Central memory CD8-positive, alpha-beta T cell (primary cell): ENCODE data around the gene FCHO1.
"Not testable (repeated sequence)": the region's sequence is repeated elsewhere in the genome, so short reads cannot be mapped to it uniquely, and the experiment has no call there.

Experiments
- ATAC-seq: fragments of 150-1000 bp; cut with Tn5 transposase; replicated peaks from 2 replicates; pipeline ENCODE4 v1.10.0; 2022; ENCODE audit warnings: mild to moderate bottlenecking, moderate FRiP score, moderate number of reproducible peaks; ENCODE audit not compliant: poor library complexity, severe bottlenecking; ENCODE audit errors: extremely low read depth
- DNase-seq, 2 donors: peaks; one replicate each; pipeline ENCODE4 v3.0.0; 2021; ENCODE audit warnings: low spot score in 2 of 2
- H3K27ac Mint-ChIP-seq: one replicate; pipeline ENCODE4 v1.8.0; 2022; ENCODE audit warnings: low read depth, mild to moderate bottlenecking, moderate library complexity, mixed read lengths
- H3K27me3 Mint-ChIP-seq: one replicate; pipeline ENCODE4 v1.8.0; 2022; ENCODE audit warnings: mixed read lengths
- H3K36me3 Mint-ChIP-seq: one replicate; pipeline ENCODE4 v1.8.0; 2022; ENCODE audit warnings: mild to moderate bottlenecking, moderate library complexity, mixed read lengths; ENCODE audit not compliant: insufficient read depth
- H3K4me1 Mint-ChIP-seq: one replicate; pipeline ENCODE4 v1.8.0; 2022; ENCODE audit warnings: mixed read lengths
- H3K4me3 Mint-ChIP-seq: one replicate; pipeline ENCODE4 v1.8.0; 2022; ENCODE audit warnings: mild to moderate bottlenecking, moderate library complexity, mixed read lengths
- H3K9me3 Mint-ChIP-seq: one replicate; pipeline ENCODE4 v1.8.0; 2022; ENCODE audit warnings: mixed read lengths

The FCHO1 gene

DNA sequence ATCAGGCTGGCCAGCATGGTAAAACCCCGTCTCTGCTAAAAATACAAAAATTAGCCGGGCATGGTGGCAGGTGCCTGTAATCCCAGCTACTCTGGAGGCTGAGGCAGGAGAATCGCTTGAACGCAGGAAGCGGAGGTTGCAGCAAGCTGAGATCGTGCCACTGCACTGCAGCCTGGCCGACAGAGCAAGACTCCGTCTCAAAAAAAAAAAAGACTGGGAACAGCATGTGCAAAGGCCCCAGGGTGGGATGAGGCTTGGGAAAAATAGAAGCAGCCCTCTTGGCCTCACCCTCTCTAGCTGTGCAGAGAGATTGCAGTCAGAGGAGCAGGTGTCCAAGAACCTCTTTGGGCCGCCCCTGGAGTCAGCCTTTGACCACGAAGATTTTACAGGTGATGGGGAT lies 26.6 kb downstream of the FCHO1 start:
- Mint-ChIP-seq H3K27ac (peak overlapping the region; percentile 36), H3K36me3 (peaks cover 15% of the 10 kb centered on the region)
- H3K27me3 Mint-ChIP-seq, ATAC-seq, H3K4me1 Mint-ChIP-seq, H3K4me3 Mint-ChIP-seq, H3K9me3 Mint-ChIP-seq, DNase-seq: not testable (repeated sequence)

DNA sequence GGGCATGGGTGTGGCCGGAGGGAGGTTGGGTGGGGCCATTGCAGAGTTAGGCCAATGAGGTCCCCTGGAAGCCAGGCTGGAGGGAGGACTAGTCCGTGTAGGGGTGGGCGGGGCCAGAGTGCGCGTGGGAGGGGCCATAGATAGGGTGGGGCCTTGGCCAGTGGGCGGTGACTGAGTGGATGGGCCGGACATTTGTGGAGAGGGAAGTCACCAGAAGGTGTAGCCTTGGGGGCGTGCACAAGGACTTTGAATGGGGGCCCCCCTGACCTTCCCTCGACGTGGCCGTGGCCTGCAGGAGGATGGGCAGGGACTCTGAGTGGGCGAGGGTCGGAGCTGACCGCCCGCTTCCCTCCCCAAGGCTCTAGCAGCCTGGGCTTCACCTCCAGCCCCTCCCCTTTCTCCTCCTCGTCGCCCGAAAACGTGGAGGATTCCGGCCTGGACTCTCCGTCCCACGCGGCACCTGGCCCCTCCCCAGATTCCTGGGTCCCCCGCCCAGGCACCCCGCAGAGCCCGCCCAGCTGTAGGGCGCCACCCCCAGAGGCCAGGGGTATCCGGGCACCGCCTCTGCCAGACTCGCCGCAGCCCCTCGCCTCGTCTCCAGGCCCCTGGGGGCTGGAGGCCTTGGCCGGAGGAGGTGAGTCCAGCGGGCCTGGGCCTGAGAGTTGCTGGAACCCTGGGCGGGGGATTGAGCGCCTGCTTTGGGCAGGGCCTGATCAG lies 27.1 kb downstream of the FCHO1 start:
- Mint-ChIP-seq H3K36me3 (peaks cover 12% of the 10 kb centered on the region), H3K4me3 (no peak overlapping the region), H3K27me3 (no peaks in the 10 kb centered on the region), H3K4me1 (peaks cover 5% of the 10 kb centered on the region), H3K9me3 (no peaks in the 10 kb centered on the region), H3K27ac (peak overlapping the region; percentile 73)
- DNase-seq = no peak
- no peak for ATAC-seq

DNA sequence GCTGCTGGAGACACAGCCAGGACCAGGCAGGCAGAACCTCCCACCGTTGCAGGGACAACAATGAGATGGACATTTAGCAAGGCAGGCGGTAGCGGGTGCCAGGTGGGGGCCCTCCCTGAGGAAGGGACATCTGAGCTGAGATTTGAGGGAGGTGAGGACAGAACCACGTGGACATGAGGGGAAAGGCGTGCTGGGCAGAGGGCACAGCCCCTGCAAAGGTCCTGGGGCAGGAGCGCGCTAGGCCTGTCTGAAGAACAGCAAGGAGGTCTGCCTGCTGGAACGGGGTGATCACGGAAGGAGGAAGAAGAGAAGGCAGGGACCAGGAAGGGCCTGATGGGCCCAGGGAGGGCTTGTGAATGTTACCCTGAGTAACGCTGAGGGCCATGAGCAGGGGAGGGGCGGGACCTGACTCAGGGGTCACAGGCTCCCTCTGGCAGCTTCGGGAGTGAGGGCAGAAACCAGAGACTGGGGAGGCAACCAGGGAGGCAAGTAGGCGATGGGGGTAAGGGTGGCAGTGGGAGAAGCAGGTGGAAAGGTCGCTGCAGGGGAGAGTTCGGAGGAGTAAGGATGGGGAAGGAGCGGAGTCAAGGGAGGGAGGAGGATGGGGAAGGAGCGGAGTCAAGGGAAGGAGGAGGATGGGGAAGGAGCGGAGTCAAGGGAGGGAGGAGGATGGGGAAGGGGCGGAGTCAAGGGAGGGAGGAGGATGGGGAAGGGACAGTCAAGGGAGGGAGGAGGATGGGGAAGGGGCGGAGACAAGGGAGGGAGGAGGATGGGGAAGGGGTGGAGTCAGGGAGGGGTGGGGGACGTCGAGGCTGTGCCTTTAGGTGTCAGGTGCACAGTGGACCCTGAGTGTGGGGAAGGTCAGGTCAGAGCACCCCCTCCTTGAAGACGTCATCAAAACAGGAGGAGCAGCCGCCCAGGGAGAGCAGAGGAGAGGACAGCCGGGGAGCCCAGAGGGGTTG lies 28.0 kb downstream of the FCHO1 start:
- Mint-ChIP-seq H3K4me3 (no peak overlapping the region), H3K9me3 (no peaks in the 10 kb centered on the region), H3K27ac (peak overlapping the region; percentile 73), H3K27me3 (no peaks in the 10 kb centered on the region), H3K36me3 (peaks cover 15% of the 10 kb centered on the region), H3K4me1 (peaks cover 5% of the 10 kb centered on the region)
- no peak for ATAC-seq
- DNase-seq = no peak

DNA sequence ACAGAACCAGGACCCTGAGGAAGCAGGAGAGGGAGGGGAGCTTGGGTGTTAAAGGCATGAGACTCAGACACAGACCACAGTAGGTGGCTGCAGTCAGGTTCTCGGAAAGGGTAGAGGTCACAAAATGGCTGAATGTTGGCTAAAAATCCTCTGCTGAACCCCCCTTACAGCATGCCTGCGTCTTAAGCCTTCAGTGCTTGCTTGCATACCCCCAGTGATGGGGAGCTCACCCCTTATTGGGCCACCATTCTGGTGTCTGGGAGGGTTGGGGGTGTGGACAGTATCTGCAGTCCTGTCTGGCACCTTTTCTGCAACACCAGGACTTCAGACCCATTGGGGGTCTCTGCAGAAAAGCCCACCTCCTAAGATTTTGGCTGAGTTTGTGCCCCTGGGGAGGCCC lies 29.5 kb downstream of the FCHO1 start:
- Mint-ChIP-seq H3K36me3 (peaks cover 25% of the 10 kb centered on the region), H3K4me3 (no peak overlapping the region), H3K9me3 (no peaks in the 10 kb centered on the region), H3K27me3 (no peaks in the 10 kb centered on the region), H3K4me1 (peaks cover 5% of the 10 kb centered on the region), H3K27ac (no peak overlapping the region)
- DNase-seq (no peak), ATAC-seq (no peak)

DNA sequence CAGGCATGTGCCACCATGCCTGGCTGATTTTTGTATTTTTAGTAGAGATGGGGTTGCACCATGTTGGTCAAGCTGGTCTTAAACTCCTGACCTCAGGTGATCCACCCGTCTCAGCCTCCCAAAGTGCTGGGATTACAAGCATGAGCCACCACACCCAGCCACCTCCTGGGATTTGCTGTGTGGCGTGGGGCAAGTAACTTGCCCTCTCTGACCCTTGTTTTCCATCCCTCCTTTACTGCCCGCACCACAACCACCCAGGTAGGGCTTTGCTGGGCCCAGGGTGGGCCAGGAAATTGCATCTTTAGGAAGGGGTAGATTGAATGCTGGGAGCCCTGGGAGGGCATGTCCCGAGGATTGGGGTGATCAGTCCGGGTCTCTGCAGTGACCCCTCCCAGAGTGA lies 32.4 kb downstream of the FCHO1 start:
- not testable (repeated sequence) for H3K4me3 Mint-ChIP-seq, H3K27me3 Mint-ChIP-seq, H3K27ac Mint-ChIP-seq, H3K9me3 Mint-ChIP-seq, H3K4me1 Mint-ChIP-seq, DNase-seq, ATAC-seq
- peaks cover 25% of the 10 kb centered on the region for H3K36me3 Mint-ChIP-seq

DNA sequence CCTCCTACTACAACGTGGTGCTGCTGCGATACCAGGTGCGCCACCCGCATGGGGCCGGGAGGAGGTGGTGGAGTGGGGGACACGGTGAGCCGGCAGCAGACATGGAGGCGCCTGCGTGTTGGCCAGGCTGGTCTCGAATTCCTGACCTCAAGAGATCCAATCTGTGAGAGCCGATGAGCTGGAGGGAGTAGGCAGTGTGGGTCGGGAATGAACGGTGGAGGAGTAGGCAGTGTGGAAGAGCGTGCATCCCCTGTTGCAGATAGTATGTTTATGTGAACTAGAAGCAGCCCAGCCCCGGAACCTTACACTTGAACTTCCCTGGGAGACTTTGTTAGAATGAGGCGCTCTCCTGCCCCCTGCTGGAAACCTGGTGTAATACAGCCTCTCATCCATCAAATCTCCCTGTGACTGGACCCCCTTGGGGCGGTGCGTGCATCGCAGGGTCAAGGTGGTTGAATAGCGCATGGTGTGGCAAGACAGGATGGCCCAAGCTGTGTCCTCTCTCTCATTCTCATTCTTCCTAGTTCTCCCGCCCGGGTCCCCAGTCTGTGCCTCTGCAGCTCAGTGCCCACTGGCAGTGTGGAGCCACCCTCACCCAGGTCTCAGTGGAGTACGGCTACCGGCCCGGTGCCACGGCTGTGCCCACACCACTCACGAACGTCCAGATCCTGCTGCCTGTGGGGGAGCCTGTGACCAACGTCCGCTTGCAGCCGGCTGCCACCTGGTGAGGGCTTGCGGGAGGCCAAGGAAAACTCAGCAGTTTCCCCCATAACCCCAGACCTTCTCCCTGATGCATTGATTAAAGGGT lies 33.1 kb downstream of the FCHO1 start:
- ATAC-seq = peak; percentile 40
- Mint-ChIP-seq H3K27ac (no peak overlapping the region), H3K4me3 (no peak overlapping the region), H3K4me1 (no peaks in the 10 kb centered on the region), H3K27me3 (no peaks in the 10 kb centered on the region), H3K36me3 (peaks cover 25% of the 10 kb centered on the region), H3K9me3 (no peaks in the 10 kb centered on the region)
- DNase-seq = peak; percentile 48 to 73

DNA sequence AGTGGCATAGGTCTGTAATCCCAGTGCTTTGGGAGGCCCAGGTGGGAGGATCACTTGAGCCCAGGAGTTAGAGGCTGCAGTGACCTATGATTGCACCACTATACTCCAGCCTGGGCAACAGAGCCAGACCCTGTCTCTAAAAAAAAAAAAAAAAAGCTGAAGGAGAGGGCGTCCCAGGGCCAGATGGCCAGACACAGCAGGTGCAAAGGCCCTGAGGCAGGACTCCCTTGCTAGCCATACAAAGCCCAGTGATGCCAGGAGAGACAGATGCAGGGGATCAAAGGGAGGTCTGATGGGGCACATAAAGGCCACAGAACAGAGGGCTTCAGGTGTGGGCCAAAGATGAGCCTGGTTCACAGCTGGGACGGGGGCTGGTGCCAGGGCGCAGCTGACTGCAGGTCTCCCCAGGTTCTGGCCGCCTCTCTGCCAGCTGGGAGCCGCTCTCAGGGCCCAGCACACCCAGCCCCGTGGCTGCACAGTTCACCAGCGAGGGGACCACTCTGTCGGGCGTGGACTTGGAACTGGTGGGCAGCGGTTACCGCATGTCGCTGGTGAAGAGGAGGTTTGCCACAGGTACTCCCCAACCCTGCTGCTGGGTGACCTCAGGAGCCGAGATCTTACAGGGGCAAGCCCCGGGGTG lies 36.1 kb downstream of the FCHO1 start:
- H3K36me3 Mint-ChIP-seq = peaks cover 22% of the 10 kb centered on the region
- H3K4me3 Mint-ChIP-seq = no peak overlapping the region
- no peaks in the 10 kb centered on the region for H3K27me3 Mint-ChIP-seq

DNA sequence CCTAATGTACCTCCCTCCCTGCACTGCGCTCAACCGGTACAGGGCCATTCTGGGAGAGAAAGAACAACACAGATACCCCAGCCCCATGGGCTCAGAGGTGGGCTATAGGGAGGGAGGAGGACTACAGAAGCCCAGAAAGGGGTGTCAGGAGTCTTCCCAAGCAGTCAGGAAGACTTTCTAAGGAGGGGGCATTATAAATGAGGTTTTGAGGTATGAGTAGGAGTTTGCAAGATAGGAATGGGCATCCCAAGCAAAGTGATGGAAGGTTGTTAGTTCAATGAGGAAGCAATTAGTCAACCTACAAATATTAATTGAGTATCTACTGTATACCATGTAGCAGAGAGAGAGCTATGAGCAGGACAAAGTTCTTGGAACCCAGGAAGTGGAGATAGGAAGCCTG lies 37.4 kb downstream of the FCHO1 start:
- no peak overlapping the region for H3K27ac Mint-ChIP-seq
- H3K27me3 Mint-ChIP-seq = peaks cover under 1% of the 10 kb centered on the region
- peaks cover 21% of the 10 kb centered on the region for H3K36me3 Mint-ChIP-seq
- H3K4me3 Mint-ChIP-seq = no peak overlapping the region
- DNase-seq (no peak), ATAC-seq (no peak)
- H3K9me3 Mint-ChIP-seq = no peaks in the 10 kb centered on the region
- peaks cover 22% of the 10 kb centered on the region for H3K4me1 Mint-ChIP-seq

More for the DNA sequence above, 36.1 kb downstream of the FCHO1 start:
- Mint-ChIP-seq H3K27ac (no peak overlapping the region), H3K4me1 (peaks cover 22% of the 10 kb centered on the region), H3K9me3 (no peaks in the 10 kb centered on the region)
- ATAC-seq (no peak), DNase-seq (no peak)

DNA sequence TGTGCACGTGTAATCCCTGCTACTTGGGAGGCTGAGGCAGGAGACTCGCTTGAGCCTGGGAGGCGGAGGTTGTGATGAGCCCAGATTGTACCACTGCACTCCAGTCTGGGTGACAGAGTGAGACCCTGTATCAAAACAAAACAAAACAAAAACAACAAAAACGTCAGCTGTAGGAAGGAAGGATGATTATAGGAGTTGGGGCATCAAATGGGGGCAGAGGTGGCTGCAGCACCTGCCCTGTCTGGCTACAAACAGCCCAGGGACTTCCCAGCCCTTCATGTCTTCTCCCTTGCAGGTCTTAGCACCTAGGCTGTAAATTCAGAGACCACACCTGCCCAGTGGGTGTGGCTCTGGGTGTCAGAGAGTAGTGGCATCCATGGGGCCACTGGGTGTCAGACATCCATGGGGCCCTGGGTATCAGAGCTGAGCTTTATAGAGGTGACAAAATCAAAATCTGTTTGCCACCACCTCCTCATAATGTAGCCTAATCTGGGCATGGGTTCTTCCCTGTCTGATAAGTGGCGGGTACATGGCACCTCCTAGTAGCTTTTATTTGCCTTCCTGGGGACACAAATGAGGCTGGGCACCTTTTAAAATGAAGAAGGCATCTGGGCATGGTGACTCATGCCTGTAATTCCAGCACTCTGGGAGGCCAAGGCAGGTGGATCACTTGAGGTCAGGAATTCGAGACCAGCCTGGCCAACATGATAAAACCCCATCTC lies 38.9 kb downstream of the FCHO1 start:
- no peak overlapping the region for H3K4me3 Mint-ChIP-seq
- no peak for DNase-seq
- peaks cover 11% of the 10 kb centered on the region for H3K36me3 Mint-ChIP-seq
- no peaks in the 10 kb centered on the region for H3K9me3 Mint-ChIP-seq
- peaks cover 11% of the 10 kb centered on the region for H3K27me3 Mint-ChIP-seq
- peak overlapping the region; percentile 59 for H3K27ac Mint-ChIP-seq
- ATAC-seq = peak; percentile 56
- peaks cover 30% of the 10 kb centered on the region for H3K4me1 Mint-ChIP-seq

DNA sequence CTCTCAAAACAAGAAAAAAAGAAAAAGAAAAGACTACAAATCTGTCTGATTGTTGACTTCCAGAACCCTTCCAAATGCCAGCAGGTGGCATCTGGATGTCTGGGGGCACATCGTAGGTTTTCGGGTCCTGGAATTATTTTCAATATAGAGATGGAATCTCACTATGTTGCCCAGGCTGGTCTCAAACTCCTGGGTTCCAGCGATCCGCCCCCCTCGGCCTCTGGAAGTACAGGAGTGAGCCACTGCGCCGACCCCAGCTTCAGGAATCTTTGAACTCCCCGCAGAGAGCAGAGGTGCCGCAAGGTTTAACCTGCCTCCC lies 43.1 kb downstream of the FCHO1 start:
- no peaks in the 10 kb centered on the region for H3K36me3 Mint-ChIP-seq
- peaks cover 11% of the 10 kb centered on the region for H3K27me3 Mint-ChIP-seq
- ATAC-seq (no peak), DNase-seq (no peak)
- peaks cover 30% of the 10 kb centered on the region for H3K4me1 Mint-ChIP-seq
- no peak overlapping the region for H3K27ac Mint-ChIP-seq
- H3K9me3 Mint-ChIP-seq = no peaks in the 10 kb centered on the region
- peak overlapping the region; percentile 63 for H3K4me3 Mint-ChIP-seq

DNA sequence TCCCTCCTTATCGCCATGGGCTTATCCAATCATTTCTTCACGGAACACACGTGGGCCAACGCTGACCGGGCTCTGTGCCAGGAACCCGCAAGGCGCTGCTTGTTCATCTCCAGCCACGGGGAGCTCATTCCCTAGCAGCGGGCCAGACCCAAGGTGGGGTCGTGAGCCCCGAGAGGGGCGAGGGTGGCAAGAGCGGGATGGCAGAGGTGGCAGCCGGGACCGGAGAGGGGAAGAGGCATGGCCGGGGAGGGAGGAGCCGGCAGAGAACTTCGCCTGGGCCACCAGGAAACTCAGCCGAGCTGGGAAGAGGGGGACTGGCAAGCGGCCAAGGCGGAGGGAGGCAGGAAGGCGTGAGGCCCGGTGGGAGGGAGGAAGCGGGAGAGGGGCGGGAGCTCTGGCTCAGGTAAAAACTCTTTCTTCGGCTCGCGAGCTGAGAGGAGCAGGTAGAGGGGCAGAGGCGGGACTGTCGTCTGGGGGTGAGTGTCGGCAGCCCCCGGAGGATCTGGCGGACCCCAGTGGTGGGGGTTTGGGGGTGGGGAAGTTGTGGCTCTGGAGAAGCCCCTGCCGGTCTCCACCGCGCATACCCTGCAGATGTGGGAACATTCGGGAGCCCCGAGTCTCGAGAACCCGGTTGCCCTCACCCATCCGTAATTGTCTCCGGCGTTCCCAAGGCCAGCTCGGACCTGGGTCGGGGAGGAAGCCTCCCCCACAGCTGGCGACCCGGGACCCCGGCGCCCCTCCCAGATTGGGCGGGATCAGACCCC lies 43.6 kb downstream of the FCHO1 start, which contains the start of gene B3GNT3:
B3GNT3 (plus strand) TSS at position 408 of the 764 bp plus-strand sequence. CDS start 12,670 bp downstream, outside the sequence.
- ATAC-seq (no peak), DNase-seq (no peak)
- Mint-ChIP-seq H3K27ac (no peak within 1 kb of the TSS), H3K36me3 (no peaks in the 10 kb centered on the region), H3K4me3 (peak within 1 kb of the TSS; percentile 63), H3K4me1 (peaks cover 28% of the 10 kb centered on the region), H3K27me3 (peaks cover 11% of the 10 kb centered on the region), H3K9me3 (no peaks in the 10 kb centered on the region)
